CD4-positive, alpha-beta T cell treated with Interleukin-10 for 1 hour (primary cell): ENCODE results near the gene KAT7.

Experiments
- DNase-seq: peaks from one replicate; pipeline ENCODE4 v3.0.0-alpha.2; 2020

The KAT7 gene

DNA sequence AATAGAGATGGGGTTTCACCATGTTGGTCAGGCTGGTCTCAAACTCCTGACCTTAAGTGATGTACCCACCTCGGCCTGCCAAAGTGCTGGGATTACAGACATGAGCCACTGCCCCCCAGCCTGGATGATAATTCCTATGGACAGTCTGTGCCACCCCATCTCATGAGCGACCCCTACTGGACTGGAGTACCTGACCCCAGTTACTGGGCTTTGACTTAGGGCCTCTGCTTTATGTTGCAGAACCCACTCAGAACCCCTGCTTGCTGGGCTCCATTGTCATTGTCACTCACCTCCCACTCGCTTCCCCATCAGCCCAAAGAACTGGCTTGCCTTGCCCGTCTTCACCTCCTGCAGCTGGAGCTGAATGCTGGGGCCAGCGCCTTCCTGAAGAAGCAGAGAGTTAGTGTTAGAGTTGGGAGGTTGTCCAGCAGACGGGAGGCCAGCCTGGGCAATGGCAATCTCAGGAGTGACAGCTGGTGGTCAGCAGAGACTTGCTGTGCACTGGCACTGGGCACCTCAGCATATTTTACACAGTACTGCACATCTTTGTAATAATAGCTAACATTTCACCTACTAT is 55.4 kb downstream of the KAT7 start:
- DNase-seq: peak; percentile 41

DNA sequence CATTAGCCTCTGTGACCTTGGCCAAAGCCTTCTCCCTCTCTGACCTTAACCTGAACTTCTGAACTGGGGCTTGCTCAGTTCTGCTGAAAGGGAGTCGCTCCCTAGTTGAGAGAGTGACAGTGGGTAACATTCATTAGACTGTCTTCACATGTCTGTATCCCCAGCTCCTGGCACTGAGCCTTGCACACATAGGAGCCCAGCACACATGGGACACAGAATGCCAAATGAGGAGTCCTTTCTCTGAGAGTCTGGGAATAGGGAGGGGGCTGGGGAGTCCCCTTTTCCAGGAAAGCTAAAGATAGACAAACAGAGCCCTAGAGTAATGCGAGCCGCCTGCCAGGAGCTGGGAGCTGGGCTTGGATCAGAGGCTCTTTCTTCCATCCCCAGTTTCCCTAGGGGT is 56.8 kb downstream of the KAT7 start:
- DNase-seq: no peak

DNA sequence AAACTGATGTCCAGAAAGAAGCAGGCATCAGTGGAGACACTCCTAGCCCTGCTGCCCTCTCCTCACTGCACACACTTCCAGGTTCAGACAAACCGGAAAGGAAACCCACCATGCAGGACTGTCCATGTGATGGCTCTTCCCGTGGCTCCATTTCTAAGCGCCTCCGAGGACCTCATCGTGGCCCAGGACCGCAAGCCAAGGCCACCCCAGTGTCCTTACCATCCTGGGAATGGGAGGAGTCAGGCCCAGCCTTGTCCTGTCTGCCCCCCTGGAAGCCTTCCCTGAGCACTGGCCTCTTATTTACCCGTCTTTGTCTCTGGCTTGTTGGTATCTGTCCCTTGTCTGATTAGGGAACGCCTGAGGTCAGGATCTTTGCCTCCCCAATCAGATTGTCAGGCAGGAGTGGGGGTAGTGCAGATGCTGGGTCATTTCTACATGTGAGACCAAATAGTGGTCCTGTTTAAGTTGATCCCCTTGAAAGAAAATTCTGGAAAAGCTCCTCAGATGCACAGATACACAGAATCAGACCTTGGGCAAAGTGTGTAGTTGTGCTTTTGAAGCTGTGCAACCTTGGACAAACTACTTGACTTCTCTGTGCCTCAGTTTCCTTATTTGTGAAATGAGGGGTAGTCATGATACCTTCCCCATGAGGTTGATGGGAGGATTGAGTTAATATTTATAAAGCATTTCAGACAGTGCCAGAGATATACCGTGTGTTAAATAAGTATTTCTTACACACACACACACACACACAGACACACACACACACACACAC is 58.6 kb downstream of the KAT7 start:
- no peak for DNase-seq

DNA sequence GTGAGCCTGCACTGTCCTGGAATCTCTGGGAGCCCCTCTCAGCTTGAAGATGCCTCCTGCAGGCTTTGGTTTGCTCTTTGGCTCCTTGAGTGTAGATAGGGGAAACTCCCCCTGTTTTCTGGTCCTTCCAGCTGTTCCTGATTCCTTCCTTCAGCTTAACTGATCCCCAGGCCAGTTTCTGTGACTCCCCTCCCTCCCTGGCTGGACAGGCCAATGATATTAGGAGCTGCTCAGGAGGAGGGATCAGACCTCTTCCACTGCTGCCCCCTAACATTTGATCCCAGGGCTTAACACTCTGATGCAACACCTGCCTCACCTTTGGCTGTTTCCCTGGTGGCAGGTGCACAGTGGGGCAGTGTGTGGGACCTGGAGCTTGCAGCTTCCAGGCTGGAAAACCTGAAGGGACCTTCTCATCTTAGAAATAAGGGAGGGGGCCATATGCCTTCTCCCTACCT is 59.6 kb downstream of the KAT7 start, which contains the start of gene TAC4:
TAC4 (minus strand) TSS at position 51 of the 455 bp plus-strand sequence. CDS start 52 bp downstream, outside the sequence.
- no peak for DNase-seq

DNA sequence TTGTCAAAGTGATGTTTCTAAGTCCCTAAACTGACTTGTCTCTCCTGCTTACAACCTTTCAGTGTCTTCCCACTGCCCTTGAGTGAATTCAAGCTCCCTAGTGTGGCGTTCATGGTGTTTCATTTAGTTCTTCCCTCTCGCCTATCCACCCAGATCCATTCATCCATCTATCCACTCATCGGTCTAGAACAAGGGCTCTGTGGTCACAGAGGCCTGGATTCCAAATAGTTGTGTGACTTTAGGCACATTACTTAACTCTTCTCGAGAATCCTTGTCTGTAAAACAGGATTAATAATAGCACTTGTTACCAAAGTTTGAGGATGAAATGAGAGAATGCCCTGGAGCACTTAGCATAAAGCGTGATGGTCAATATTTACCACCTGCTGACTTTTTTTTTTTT is 60.3 kb downstream of the KAT7 start:
- no peak for DNase-seq

DNA sequence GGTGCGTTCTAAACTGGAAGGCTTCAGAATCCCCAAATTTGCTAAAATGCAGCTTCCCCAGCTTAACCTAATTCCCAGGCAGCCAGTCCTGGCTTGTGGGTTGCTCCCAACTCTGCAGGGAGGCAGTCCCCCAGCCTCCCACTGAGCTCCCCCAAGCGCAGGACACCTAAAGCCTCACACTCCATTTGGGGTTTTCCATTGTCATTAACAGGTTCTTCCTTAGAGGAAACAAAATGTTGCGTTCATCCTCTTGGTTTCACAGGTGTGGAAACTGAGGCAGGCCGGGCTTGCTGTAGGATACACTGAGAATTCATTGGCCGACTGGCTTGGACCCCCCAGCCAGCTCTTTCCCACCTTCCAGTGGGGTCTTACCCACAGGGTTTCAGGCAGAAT is 61.7 kb downstream of the KAT7 start:
- no peak for DNase-seq

DNA sequence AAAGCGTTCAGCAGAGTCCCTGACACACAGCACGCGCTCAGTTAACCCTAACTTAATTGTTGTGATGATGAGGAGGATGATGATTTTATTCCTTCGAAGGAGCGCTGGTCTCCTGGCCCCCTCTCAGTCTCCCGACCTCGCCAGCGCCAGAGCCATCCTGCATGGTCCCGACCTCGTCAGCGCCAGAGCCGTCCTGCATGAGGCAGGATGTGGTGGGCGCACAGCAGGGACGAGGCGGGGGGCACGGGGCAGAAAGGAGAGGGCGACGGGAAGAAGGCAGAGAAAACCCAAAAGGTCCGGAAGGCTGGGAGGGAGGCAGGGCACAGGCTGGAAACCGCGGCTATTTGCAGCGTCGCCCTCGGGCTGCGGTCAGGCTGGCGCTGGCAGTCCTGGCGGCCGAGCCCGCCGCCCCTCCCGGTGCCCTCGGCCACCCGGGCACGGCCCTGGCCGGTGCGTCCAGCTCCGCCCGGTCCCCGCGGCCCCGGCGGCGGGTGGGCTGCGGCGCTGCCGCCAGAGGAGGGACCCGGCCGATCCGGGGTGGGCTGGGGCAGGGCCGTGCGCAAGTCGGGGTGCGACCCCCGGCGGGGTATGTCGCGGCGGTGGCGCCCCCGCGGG is 62.4 kb downstream of the KAT7 start:
- peak; percentile 13 for DNase-seq

DNA sequence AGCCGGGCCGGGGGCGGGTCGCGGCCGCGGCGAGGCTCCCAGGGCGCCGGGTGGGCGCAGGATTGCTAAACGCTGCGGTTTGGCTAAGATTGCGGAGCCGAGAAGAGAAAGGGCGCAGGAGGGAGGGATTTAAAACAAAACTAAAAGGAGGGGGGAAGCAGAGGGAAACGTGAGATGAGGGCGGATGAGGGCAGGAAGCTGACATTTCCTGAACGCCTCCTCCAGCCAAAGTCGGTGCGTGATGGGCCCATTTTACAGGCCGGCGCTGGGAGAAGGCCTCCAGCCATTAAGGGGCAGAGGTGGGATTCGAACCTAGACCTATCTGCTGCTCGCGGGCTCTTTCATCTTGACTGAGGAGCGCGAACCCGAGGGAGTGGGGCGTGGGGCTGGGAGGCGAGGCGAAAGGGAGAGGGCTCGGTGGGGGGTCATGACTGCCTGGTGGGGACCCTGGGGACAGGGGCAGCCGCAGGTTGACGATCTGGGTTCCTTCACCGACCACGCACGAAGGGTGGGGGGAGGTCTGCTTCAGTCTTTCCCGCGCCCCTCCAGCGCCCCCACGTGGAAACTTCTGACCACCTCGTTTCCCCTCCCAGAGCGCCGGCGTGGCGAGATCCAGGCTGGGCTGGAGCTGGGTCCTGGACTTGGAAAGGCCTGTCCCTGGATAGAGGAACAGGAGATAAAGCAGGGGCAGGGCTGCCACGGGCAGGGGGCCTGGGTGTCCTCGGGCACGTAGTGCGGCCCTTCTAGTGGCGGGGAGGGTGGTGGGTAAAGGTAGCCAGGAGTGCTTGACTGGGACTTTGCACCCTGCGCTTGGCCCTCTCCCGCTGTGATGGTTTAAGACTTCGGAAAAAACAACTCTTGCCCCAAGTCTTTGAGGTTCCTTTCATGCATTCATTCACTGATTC is 63.2 kb downstream of the KAT7 start:
- peak; percentile 74 for DNase-seq

DNA sequence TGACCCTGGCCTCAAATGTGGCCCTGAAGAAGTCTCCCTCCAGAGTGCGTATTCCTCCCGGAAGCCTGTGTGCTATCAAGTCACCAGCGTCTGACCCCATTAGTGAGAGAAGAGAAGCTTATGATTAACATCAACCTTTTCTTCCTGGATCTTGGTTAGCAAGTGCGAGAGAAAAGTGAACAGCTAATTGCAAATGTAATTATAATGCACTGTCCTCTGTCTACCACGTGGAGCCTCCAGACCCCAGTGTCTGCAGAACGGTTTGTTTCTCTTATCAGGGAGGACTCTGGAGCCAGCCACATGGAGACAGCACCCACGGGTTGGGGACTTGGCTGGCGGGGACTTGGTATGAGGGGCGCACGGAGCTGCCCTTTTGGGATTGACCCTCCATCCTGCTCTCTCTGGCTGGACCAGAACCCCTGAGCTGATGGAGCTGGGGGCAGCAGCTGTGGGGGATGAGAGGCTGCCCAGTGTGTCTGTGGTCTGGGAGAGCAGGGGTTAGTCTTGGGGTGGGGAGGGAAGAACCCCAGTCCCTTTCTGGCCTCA is 65.1 kb downstream of the KAT7 start:
- no peak for DNase-seq

DNA sequence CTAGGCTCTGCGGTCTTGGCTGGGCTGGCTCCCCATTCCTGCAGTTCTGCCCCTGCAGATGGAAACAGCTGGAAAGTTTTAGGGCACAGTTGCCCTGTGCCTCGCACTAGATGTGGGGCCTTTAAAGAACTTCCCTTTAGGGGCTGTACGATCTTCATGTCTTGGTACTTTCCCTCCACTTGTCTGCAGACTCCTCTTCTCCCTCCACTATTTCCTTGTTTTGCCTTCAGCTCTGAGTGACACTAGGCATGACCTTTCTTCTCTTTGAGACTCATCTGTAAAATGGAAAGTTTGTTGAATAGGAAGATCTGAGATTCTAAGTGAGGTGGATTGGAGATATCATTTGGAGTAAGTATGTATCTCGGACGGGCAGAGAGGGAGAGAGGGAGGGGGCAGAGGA is 65.6 kb downstream of the KAT7 start:
- no peak for DNase-seq

DNA sequence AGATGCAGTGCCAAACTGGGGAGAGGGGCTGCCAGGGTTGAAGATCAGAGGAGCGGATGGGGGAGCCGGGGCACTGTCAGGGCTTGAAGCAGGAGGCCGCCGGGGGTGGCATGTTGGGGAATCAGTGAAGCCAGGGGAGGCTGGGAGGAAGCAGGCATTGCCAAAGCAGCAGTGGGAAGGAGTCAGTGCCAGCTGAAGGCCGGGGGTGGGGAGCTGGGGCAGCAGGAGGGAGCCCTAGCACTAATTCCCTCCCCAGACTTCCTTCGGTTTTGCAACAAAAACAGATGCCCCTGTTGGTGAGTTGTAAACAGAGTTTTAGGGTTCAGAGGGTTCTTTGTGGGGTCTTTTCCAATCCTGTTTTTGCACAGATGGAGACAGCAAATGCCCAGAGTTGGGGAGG is 70.3 kb downstream of the KAT7 start:
- DNase-seq: no peak

DNA sequence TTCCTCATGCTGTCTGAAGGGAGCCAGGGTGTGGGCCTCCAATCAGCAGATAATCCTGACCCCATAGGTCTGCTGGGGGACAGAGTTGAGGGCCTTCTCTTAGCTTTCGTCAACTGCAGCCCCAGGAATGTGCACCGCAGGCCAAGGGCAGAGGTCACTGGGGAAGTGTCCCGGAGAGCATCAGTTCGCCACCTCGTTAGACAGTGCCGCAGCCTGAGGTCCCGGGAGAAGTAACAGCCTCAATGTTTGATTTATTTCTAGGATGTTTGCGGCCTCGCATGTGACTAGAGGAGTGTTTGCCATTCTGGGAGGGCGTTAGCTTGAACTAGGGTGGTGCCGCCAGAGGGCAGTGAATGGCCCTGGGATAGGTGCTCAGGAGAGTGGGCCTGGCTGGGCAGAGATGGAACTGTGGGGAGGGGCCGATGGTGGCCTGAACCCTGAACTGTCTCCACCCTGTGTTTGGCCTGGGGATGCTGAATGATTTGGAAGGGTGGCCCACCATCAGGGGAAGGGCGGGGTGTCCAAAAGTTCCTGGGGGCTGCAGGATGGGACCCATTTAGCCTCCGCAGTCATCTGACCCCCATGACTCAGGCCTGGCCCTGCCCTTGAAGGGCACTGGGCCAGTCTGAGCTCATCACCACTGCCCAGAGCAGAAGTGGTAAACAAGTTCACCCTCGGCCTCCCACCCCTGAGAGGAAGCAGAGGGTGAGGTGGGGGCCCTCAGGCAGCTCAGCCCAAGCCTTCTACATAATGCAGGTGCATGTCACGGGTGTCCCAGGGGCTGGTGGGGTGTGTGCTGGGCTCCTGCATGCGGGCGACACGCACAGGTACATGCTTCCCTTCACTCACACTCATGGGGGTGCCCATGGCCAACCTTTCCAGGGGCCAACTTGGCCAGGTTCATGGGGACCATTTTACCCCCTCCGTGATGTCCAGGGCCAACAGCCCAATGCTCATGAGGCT is 71.8 kb downstream of the KAT7 start:
- DNase-seq: no peak

DNA sequence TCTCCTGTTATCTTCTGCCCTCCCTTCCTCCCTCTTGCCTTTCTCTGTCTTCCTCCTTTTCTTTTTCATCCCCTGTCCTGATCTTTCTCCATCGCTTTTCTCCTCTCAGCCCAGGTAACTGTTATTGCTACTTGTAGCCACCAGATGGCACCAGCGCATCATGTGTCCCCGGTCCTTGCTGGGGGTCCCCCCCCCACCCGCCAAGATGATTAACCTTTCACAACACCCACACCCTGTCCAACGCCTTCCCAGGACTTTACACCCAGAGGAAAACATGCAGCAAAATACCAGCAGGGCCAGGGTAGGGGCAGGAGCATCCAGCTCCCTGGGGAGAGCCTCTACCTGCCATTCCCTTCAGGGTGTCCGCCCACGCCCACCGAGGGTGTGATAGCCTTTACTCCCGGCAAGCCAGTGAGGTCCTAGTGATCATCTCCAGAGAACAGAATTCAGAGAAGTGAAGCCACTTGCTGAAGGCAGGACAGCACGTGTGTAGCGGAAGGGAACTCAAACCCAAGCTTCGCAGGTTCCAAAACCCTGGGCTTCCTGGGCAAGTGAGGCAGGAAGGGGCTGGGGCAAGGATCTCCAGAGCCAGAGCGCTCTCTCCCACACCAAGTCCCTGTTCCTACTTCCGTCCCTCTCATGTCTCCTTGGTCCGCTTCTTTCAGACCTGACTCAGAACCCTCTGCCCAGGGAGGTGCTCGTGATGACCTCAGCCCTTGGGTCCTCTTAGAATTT is 72.8 kb downstream of the KAT7 start:
- peak; percentile 63 for DNase-seq

DNA sequence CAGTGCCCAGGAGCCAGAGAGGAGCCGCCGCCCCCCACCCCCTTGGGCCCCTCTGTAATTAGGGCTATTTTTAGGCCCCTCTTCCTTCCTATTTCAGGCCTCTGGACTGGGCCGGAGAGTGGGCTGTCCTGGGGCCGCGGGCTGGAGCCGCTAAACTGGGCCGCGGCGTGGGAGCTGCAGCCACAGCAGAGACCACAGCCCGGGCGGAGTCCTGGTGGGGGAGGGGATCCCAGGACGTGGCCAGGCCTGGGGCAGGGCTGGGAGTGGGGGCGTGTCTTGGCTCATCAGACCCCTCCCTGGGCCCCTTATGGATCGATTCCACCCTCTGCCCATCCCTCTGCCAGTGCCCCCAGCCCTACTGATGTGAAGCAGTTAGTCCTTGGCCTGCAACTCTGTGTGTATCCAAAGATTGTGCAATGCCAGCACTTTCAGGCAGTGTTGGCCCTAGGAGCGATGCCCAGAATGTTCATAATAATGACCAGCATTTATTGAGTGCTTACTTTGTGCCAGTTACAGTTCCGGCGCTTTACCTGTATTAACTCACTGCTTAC is 74.4 kb downstream of the KAT7 start:
- no peak for DNase-seq

DNA sequence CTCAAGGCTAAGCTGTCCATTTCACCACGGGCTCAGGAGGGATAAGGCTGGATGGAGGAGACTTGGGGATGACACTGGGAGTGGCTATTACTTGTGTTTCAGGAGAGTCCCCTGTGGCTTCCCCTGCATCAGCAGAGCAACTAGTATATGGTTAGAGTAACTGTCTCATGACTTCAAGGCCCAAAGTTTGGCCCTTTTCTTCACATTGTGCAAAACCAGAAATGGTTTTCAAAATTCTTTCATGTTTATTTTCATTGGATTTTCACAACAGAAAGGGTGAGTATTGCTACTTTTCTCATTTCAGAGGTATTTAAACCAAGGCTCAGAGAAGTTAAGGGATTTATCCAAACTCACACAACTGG is 77.5 kb downstream of the KAT7 start:
- DNase-seq: no peak

DNA sequence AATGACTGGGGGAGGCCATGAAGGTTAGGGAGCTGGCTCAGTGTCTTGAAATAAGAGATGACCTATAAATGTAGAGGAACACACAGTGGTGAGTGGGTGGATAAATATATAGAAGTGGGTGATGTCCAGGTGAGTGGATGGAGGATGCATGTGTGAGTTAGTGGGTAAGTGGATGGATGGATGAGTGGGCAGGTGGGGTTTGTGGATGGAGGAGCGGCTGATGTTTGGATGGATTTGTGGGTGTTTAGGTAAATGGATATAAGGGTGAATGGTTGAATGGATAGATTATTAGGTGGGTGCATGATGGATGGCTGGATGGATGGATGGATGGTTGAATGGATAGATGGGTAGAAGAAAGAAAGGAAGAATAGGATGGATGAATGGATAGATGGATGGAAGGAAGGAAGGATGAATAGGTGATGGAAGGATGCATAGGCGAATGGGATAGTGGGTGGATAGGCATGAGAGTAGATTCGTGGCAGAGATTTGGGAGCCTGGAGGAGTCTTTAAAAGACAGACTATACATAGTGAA is 78.5 kb downstream of the KAT7 start:
- no peak for DNase-seq

DNA sequence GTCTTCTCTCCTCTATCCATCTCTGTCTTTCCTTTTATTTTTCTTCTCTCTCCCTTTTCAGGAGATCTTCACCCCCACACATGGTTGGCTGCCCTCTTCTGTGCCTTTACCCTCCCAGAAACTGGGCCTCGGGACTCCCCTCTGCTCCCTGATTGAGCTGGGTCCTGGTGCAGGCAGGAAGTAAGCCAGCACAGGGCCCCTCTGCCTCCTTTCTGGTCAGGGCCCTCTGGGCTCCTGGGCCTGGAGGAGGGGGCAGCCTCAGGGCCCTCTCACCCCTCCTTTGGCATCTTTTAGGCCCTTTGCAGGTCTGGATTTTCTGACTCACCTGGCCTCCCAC is 80.5 kb downstream of the KAT7 start:
- DNase-seq: no peak

DNA sequence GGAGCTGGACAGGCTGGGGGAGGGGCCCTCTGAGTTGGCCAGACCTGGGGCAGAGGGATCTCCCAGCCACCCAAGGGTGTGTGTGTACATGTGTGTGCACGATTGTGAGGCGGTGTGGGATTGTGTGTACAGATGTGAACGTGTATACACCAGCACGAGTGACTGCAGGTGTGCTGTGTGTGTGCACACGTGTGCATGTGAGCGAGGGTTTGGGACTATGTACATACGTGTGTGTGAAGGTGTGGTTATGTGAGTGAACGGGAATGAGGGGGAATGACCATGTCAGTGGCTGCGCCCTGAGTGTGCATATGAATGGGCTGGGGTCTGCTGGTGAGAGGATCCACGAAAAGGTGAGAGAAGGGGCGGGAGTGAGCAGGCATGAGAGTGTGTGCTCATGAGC is 81.8 kb downstream of the KAT7 start:
- no peak for DNase-seq

DNA sequence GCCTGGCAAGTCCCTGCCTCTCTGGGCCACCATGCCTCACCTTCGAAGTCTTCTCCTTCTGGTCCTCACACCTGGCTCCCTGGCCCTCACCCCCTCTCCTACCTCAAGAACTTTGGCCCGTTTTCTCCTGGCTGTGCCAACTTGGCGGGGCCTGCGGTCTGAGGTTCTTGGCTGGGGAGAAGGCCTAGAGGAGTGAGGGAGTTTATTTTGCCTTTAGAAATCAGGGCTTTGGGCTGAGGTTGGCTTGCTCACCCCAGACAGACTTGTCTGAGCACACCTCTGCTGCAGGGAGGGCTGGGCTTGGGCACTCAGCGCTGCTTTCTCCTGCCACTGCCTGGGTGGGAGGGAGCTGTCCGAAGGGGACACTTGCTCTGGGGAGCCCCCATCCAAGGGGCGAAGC is 82.7 kb downstream of the KAT7 start:
- DNase-seq: no peak

DNA sequence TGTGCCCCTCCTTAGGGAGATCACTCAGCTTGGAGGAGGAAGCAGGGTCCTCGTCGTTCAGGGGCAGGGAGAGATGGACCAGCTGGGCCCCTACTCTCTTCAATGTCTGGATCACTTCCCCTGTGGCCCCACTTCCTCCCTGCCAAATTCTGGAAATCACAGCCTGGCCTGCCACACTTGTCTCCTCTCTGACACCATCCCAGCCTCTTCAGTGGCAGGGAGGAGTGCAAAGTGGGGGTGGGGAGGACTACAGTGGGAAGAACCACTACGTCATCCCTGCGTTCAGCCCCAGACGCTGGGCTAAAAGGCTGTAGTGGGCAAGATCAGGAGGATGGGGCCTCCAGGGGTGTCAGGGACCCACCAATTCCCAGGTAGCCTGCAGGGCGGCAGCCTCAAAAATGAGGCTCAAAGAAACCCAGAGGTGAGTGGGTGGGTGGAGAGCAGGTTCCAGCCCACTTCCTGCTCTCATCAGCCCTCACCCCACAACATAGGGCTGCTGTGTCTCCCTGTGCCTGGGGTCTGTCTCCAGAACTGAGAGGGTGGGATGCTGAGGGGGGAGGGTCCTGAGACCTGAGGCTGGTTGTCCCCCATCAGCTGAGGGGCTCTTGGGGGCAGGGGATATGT is 84.4 kb downstream of the KAT7 start:
- DNase-seq: no peak
